K562 (cell line): ENCODE results near the gene FOSL1. TPM values are rescaled to one million over a fixed set of nuclear protein-coding genes. Genes with fewer than 3 reads are reported as not detected.

Experiments
- DACH1 ChIP-seq: fragments of 450-650 bp; IDR thresholded peaks from 2 replicates; pipeline ENCODE4 v1.6.1; 2018; ENCODE audit not compliant: partially characterized antibody
- ELF2 ChIP-seq: fragments of 250-450 bp; sonication (Bioruptor Pico); IDR thresholded peaks from 2 replicates; pipeline ENCODE4 v1.5.0; 2021; ENCODE audit warnings: mild to moderate bottlenecking
- GABPB2 ChIP-seq: fragments of 250-450 bp; sonication (Bioruptor Pico); conservative IDR thresholded peaks from 2 replicates; pipeline ENCODE4 v1.5.1; 2021; ENCODE audit warnings: mild to moderate bottlenecking
- HLTF ChIP-seq: fragments of 450-650 bp; IDR thresholded peaks from 2 replicates; pipeline ENCODE4 v1.6.1; 2016
- HNRNPH1 ChIP-seq: fragments of 200-400 bp; formaldehyde crosslinking; optimal IDR thresholded peaks from 2 replicates; pipeline ENCODE3; 2017; ENCODE audit warnings: low read depth, mild to moderate bottlenecking, low read length, moderate library complexity
- KAT7 ChIP-seq: sonication (generic); formaldehyde crosslinking; IDR thresholded peaks from 2 replicates; pipeline ENCODE4 v1.8.0; 2022; ENCODE audit warnings: missing genetic modification reagents, mild to moderate bottlenecking, borderline replicate concordance
- SIRT6 ChIP-seq: IDR thresholded peaks from one replicate; pipeline ENCODE4 v1.6.1; 2012; ENCODE audit warnings: low read depth, mild to moderate bottlenecking, control low read depth, inconsistent platforms, low read length, moderate library complexity
- SRSF1 ChIP-seq: fragments of 200-400 bp; formaldehyde crosslinking; IDR thresholded peaks from 2 replicates; pipeline ENCODE4 v1.6.1; 2017; ENCODE audit warnings: mild to moderate bottlenecking, low read depth, low read length, moderate library complexity
- TSC22D4 ChIP-seq: fragments of 450-650 bp; IDR thresholded peaks from 2 replicates; pipeline ENCODE4 v1.6.1; 2016; ENCODE audit warnings: missing genetic modification characterization, missing biosample characterization, control low read depth
- U2AF1 ChIP-seq: fragments of 200-400 bp; formaldehyde crosslinking; optimal IDR thresholded peaks from 2 replicates; pipeline ENCODE3; 2017; ENCODE audit warnings: mild to moderate bottlenecking, low read depth, low read length, moderate library complexity
- U2AF2 ChIP-seq: fragments of 200-400 bp; formaldehyde crosslinking; optimal IDR thresholded peaks from 2 replicates; pipeline ENCODE3; 2017; ENCODE audit warnings: low read depth, mild to moderate bottlenecking, low read length
- ZNF24 ChIP-seq: fragments of 450-650 bp; IDR thresholded peaks from 2 replicates; pipeline ENCODE4 v1.6.1; 2016
- ZNF444 ChIP-seq: fragments of 250-450 bp; sonication (Bioruptor Pico); IDR thresholded peaks from 2 replicates; pipeline ENCODE4 v1.4.0; 2020; ENCODE audit warnings: mild to moderate bottlenecking, moderate library complexity
- ZNF584 ChIP-seq: fragments of 200-800 bp; sonication (Bioruptor generic); IDR thresholded peaks from 2 replicates; pipeline ENCODE4 v1.6.1; 2016; ENCODE audit warnings: low read depth, mild to moderate bottlenecking, missing genetic modification characterization, missing compliant biosample characterization
- ZNF785 ChIP-seq: fragments of 250-450 bp; sonication (Bioruptor Pico); IDR thresholded peaks from 2 replicates; pipeline ENCODE4 v1.4.0; 2020; ENCODE audit warnings: mild to moderate bottlenecking
- polyA plus RNA-seq, 8 experiments: library from polyadenylated mRNA; depleted of rRNA in 4 of 8; stranded (reverse) in 5 of 8; unstranded in 3 of 8; fragments of >200 nt; fragmentation: Nextera tagmentation in 2 of 8; fragmentation: Illumina TruSeq in 1 of 8; extraction: Ambion mirVana in 2 of 8; extraction: Trizol in 1 of 8; gene quantifications; 2 replicates each; pipeline versions ENCODE4 v1.2.1 to v1.2.3, GENCODE V29; 2011 to 2014; ENCODE audit warnings: inconsistent platforms in 1 of 8, missing spikeins in 1 of 8
- total RNA-seq, 7 experiments: library from RNA; depleted of rRNA in 6 of 7; stranded (reverse); fragments of >200 nt in 6 of 7; fragmentation: Illumina TruSeq in 2 of 7; extraction: Trizol in 2 of 7; gene quantifications; 2 replicates each; pipeline versions ENCODE4 v1.2.1 to v1.2.3, GENCODE V29; 2011 to 2021; ENCODE audit warnings: low replicate concordance in 1 of 7
- TF ChIP-seq, protein P1 (sequence below): fragments of 250-450 bp; sonication (Bioruptor Pico); IDR thresholded peaks from 2 replicates; pipeline ENCODE4 v1.9.0; 2021; ENCODE audit warnings: mild to moderate bottlenecking, inconsistent platforms
- TF ChIP-seq, protein P2 (sequence below), 2 experiments: fragments of 450-650 bp; IDR thresholded peaks; 2 replicates each; pipeline ENCODE4 v1.6.1; 2016
- TF ChIP-seq, protein P3 (sequence below): IDR thresholded peaks from 2 replicates; pipeline ENCODE4 v1.6.1; 2012; ENCODE audit warnings: low read depth, low read length, improper control_type of control experiment, borderline replicate concordance
- TF ChIP-seq, protein P4 (sequence below): fragments of 250-450 bp; sonication (Bioruptor Pico); IDR thresholded peaks from 2 replicates; pipeline ENCODE4 v1.4.0; 2020; ENCODE audit warnings: mild to moderate bottlenecking
- TF ChIP-seq, protein P5 (sequence below): IDR thresholded peaks from 2 replicates; pipeline ENCODE4 v1.6.1; 2016; ENCODE audit warnings: missing genetic modification characterization, missing compliant biosample characterization

Gene FOSL1
- total and polyA plus RNA-seq, 9 of the 15 experiments (the other 6 are each of a cell fraction or from before 2014, with no cell fraction given), result 3.5 to 39.6 (median 10.0) TPM

DNA sequence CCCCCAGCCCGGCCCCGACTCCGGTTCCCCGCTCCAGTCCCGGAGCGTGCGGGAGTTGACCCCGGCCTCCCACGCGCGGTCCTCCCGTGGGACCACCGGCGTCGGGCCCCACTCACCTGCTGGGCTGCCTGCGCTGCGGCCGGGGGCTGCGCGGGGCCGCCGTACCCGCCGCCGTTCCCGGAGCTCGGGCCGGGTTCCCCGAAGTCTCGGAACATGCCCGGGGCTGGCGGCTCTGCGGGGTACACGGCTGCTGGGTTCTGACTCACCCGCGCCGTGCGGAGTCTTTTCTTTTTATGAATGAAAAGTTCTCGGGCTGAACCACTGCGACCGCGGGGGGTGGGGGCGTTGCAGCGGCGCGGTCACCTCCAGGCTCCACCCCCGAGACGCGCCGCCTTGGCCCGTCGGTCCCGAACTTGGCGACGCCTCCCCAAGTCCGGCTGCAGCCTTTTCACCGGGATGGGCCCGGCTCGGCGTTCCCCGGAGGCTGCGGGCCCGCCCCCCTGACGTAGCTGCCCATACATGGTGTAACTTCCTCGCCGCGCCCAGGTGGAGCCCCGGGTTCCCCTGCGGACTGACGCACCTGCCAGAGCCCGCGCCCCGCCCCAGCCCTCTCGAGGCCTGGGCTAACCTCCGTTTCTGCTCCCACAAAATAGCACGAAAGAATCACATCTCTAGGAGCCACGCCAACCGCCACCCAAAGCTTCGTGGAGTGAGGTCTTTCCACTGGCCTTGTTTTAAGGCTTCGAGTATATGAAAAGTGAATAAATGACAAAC lies at the start of gene FOSL1 (continued):
- TF ChIP-seq, protein P1, sequence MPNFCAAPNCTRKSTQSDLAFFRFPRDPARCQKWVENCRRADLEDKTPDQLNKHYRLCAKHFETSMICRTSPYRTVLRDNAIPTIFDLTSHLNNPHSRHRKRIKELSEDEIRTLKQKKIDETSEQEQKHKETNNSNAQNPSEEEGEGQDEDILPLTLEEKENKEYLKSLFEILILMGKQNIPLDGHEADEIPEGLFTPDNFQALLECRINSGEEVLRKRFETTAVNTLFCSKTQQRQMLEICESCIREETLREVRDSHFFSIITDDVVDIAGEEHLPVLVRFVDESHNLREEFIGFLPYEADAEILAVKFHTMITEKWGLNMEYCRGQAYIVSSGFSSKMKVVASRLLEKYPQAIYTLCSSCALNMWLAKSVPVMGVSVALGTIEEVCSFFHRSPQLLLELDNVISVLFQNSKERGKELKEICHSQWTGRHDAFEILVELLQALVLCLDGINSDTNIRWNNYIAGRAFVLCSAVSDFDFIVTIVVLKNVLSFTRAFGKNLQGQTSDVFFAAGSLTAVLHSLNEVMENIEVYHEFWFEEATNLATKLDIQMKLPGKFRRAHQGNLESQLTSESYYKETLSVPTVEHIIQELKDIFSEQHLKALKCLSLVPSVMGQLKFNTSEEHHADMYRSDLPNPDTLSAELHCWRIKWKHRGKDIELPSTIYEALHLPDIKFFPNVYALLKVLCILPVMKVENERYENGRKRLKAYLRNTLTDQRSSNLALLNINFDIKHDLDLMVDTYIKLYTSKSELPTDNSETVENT (CRISPR knock-in tag), result no peak; the same call in 1 of the 2 replicates
- TF ChIP-seq DACH1 (peak; percentile 39), ZNF584 (no peak), ZNF24 (no peak), HLTF (no peak), ZNF444 (CRISPR knock-in tag) (no peak), U2AF1 (peak; percentile 87), SIRT6 (no peak), ELF2 (no peak), SRSF1 (no peak), U2AF2 (no peak), KAT7 (CRISPR knock-in tag) (peak; percentile 82; the same call in 1 of the 2 replicates), ZNF785 (CRISPR knock-in tag) (no peak), GABPB2 (no peak), HNRNPH1 (no peak), TSC22D4 (tag) (no peak)
- TF ChIP-seq, protein P2, sequence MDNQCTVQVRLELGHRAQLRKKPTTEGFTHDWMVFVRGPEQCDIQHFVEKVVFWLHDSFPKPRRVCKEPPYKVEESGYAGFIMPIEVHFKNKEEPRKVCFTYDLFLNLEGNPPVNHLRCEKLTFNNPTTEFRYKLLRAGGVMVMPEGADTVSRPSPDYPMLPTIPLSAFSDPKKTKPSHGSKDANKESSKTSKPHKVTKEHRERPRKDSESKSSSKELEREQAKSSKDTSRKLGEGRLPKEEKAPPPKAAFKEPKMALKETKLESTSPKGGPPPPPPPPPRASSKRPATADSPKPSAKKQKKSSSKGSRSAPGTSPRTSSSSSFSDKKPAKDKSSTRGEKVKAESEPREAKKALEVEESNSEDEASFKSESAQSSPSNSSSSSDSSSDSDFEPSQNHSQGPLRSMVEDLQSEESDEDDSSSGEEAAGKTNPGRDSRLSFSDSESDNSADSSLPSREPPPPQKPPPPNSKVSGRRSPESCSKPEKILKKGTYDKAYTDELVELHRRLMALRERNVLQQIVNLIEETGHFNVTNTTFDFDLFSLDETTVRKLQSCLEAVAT (IDR thresholded peaks at IDR 0.05), result no peak
- TF ChIP-seq, protein P3, sequence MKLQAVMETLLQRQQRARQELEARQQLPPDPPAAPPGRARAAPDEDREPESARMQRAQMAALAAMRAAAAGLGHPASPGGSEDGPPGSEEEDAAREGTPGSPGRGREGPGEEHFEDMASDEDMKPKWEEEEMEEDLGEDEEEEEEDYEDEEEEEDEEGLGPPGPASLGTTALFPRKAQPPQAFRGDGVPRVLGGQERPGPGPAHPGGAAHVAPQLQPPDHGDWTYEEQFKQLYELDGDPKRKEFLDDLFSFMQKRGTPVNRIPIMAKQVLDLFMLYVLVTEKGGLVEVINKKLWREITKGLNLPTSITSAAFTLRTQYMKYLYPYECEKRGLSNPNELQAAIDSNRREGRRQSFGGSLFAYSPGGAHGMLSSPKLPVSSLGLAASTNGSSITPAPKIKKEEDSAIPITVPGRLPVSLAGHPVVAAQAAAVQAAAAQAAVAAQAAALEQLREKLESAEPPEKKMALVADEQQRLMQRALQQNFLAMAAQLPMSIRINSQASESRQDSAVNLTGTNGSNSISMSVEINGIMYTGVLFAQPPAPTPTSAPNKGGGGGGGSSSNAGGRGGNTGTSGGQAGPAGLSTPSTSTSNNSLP, result no peak
- TF ChIP-seq, protein P4, sequence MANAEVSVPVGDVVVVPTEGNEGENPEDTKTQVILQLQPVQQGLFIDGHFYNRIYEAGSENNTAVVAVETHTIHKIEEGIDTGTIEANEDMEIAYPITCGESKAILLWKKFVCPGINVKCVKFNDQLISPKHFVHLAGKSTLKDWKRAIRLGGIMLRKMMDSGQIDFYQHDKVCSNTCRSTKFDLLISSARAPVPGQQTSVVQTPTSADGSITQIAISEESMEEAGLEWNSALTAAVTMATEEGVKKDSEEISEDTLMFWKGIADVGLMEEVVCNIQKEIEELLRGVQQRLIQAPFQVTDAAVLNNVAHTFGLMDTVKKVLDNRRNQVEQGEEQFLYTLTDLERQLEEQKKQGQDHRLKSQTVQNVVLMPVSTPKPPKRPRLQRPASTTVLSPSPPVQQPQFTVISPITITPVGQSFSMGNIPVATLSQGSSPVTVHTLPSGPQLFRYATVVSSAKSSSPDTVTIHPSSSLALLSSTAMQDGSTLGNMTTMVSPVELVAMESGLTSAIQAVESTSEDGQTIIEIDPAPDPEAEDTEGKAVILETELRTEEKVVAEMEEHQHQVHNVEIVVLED (CRISPR knock-in tag), result no peak; the same call in 1 of the 2 replicates
- TF ChIP-seq, protein P5, sequence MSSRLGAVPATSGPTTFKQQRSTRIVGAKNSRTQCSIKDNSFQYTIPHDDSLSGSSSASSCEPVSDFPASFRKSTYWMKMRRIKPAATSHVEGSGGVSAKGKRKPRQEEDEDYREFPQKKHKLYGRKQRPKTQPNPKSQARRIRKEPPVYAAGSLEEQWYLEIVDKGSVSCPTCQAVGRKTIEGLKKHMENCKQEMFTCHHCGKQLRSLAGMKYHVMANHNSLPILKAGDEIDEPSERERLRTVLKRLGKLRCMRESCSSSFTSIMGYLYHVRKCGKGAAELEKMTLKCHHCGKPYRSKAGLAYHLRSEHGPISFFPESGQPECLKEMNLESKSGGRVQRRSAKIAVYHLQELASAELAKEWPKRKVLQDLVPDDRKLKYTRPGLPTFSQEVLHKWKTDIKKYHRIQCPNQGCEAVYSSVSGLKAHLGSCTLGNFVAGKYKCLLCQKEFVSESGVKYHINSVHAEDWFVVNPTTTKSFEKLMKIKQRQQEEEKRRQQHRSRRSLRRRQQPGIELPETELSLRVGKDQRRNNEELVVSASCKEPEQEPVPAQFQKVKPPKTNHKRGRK, result no peak
